Large intestine (tissue), 3 donors: Measurements from ENCODE around the gene FZD2. TPM values are rescaled to one million over a fixed set of nuclear protein-coding genes. Genes with fewer than 3 reads are reported as not detected.
"Not testable (repeated sequence)": the region's sequence is repeated elsewhere in the genome, so short reads cannot be mapped to it uniquely, and the experiment has no call there.

Source experiments
- DNase-seq, 2 donors: peaks; one replicate each; pipeline versions ENCODE4 v3.0.0 to v3.0.0-alpha.2; 2013
- H3K27ac ChIP-seq: one replicate; pipeline ENCODE4 v1.5.1; 2013; ENCODE audit warnings: low read length
- H3K27me3 ChIP-seq: 2 replicates; pipeline ENCODE4 v1.6.1; 2013; ENCODE audit warnings: low read length; ENCODE audit not compliant: control insufficient read depth, insufficient read depth
- H3K36me3 ChIP-seq: 2 replicates; pipeline ENCODE4 v1.6.1; 2013; ENCODE audit warnings: low read length; ENCODE audit not compliant: control insufficient read depth, insufficient read depth
- H3K4me1 ChIP-seq: one replicate; pipeline ENCODE4 v1.6.1; 2013; ENCODE audit warnings: low read length; ENCODE audit not compliant: control insufficient read depth, insufficient read depth
- H3K4me3 ChIP-seq: one replicate; pipeline ENCODE4 v1.5.1; 2013; ENCODE audit warnings: low read length
- H3K9me3 ChIP-seq: one replicate; pipeline ENCODE4 v1.6.1; 2013; ENCODE audit warnings: mild to moderate bottlenecking, low read depth, low read length, moderate library complexity; ENCODE audit not compliant: control insufficient read depth
- WGBS: methylation state at CpG from one replicate; pipeline ENCODE4 v1.1.5; 2013; ENCODE audit warnings: low lambda C conversion rate; ENCODE audit not compliant: insufficient coverage; 5-methylcytosine and 5-hydroxymethylcytosine counted together
- polyA plus RNA-seq: library from polyadenylated mRNA; unstranded; fragments of 120-200 nt; gene quantifications from one replicate; pipeline ENCODE4 v1.2.1, GENCODE V29; 2013

Gene FZD2
- polyA plus RNA-seq, 1 donor = 4.4 TPM

GRCh38 chr17:44578947-44579346 lies 21.7 kb downstream of the FZD2 start:
- peaks cover 12% of the 10 kb centered on the region for H3K27me3 ChIP-seq
- H3K36me3 ChIP-seq = no peaks in the 10 kb centered on the region
- no peaks in the 10 kb centered on the region for H3K4me1 ChIP-seq
- no peaks in the 10 kb centered on the region for H3K9me3 ChIP-seq
- H3K4me3 ChIP-seq = no peak overlapping the region
- no peak for DNase-seq
- H3K27ac ChIP-seq = no peak overlapping the region
- no CpG with 5 or more reads among the region's 4 CpGs for WGBS

- Histone ChIP-seq H3K4me3 (no peak overlapping the region), H3K36me3 (no peaks in the 10 kb centered on the region), H3K4me1 (no peaks in the 10 kb centered on the region), H3K27ac (no peak overlapping the region), H3K9me3 (no peaks in the 10 kb centered on the region), H3K27me3 (peaks cover 12% of the 10 kb centered on the region)
- no CpG with 5 or more reads among the region's 11 CpGs for WGBS
- no peak for DNase-seq
Observed at GRCh38 chr17:44581868-44582267, 24.6 kb downstream of the FZD2 start.

- Histone ChIP-seq H3K27me3 (peaks cover 9% of the 10 kb centered on the region), H3K27ac (no peak overlapping the region), H3K4me3 (no peak overlapping the region), H3K4me1 (peaks cover 2% of the 10 kb centered on the region), H3K36me3 (no peaks in the 10 kb centered on the region), H3K9me3 (no peaks in the 10 kb centered on the region)
- WGBS = 97% methylated on average over 6 of the region's 13 CpGs
- DNase-seq = no peak
Observed at GRCh38 chr17:44584443-44584842, 27.2 kb downstream of the FZD2 start.

- H3K27ac ChIP-seq = no peak overlapping the region
- H3K9me3 ChIP-seq = no peaks in the 10 kb centered on the region
- no peak for DNase-seq
- WGBS = no CpG with 5 or more reads among the region's 7 CpGs
- no peak overlapping the region for H3K4me3 ChIP-seq
- no peaks in the 10 kb centered on the region for H3K36me3 ChIP-seq
- H3K27me3 ChIP-seq = peaks cover 3% of the 10 kb centered on the region
- H3K4me1 ChIP-seq = peaks cover 2% of the 10 kb centered on the region
Observed at GRCh38 chr17:44585315-44585714, 28.0 kb downstream of the FZD2 start.

- Histone ChIP-seq H3K36me3 (no peaks in the 10 kb centered on the region), H3K9me3 (no peaks in the 10 kb centered on the region), H3K4me1 (peaks cover 2% of the 10 kb centered on the region), H3K27me3 (no peaks in the 10 kb centered on the region), H3K27ac (peak overlapping the region; percentile 42), H3K4me3 (no peak overlapping the region)
- 0% methylated on average over 1 of the region's 2 CpGs for WGBS
- peak; percentile 69 to 81 for DNase-seq
Observed at GRCh38 chr17:44587339-44587738, 30.1 kb downstream of the FZD2 start.

GRCh38 chr17:44589316-44590071 lies 32.2 kb downstream of the FZD2 start:
- H3K4me1 ChIP-seq = peaks cover 2% of the 10 kb centered on the region
- no peaks in the 10 kb centered on the region for H3K9me3 ChIP-seq
- H3K27ac ChIP-seq = no peak overlapping the region
- WGBS = no CpG with 5 or more reads among the region's 10 CpGs
- no peaks in the 10 kb centered on the region for H3K36me3 ChIP-seq
- no peak overlapping the region for H3K4me3 ChIP-seq
- DNase-seq = no peak
- H3K27me3 ChIP-seq = no peaks in the 10 kb centered on the region

- H3K9me3 ChIP-seq, H3K4me1 ChIP-seq, H3K36me3 ChIP-seq, H3K27ac ChIP-seq, H3K27me3 ChIP-seq, H3K4me3 ChIP-seq, DNase-seq: not testable (repeated sequence)
- no CpG with 5 or more reads among the region's 1 CpG for WGBS
Observed at GRCh38 chr17:44590072-44590462, 32.8 kb downstream of the FZD2 start.

GRCh38 chr17:44590762-44591161 lies 33.5 kb downstream of the FZD2 start:
- not testable (repeated sequence) for H3K36me3 ChIP-seq, H3K27ac ChIP-seq, H3K4me3 ChIP-seq, H3K27me3 ChIP-seq, H3K4me1 ChIP-seq, H3K9me3 ChIP-seq, DNase-seq
- no CpG with 5 or more reads among the region's 2 CpGs for WGBS

GRCh38 chr17:44591206-44591605 lies 33.9 kb downstream of the FZD2 start:
- DNase-seq = no peak
- Histone ChIP-seq H3K4me3 (no peak overlapping the region), H3K36me3 (no peaks in the 10 kb centered on the region), H3K27ac (no peak overlapping the region), H3K4me1 (peaks cover 2% of the 10 kb centered on the region), H3K27me3 (peaks cover 5% of the 10 kb centered on the region), H3K9me3 (no peaks in the 10 kb centered on the region)
- 59% methylated on average over 2 of the region's 4 CpGs for WGBS

GRCh38 chr17:44593156-44593555 lies 35.9 kb downstream of the FZD2 start:
- peaks cover 5% of the 10 kb centered on the region for H3K27me3 ChIP-seq
- no peak overlapping the region for H3K27ac ChIP-seq
- H3K4me1 ChIP-seq = no peaks in the 10 kb centered on the region
- H3K36me3 ChIP-seq = no peaks in the 10 kb centered on the region
- DNase-seq = no peak
- no peaks in the 10 kb centered on the region for H3K9me3 ChIP-seq
- WGBS = 80% methylated on average over 1 of the region's 6 CpGs
- H3K4me3 ChIP-seq = no peak overlapping the region

- Histone ChIP-seq H3K27me3 (peaks cover 5% of the 10 kb centered on the region), H3K27ac (no peak overlapping the region), H3K4me1 (no peaks in the 10 kb centered on the region), H3K36me3 (no peaks in the 10 kb centered on the region), H3K9me3 (no peaks in the 10 kb centered on the region), H3K4me3 (no peak overlapping the region)
- no peak for DNase-seq
- WGBS = no CpG with 5 or more reads among the region's 10 CpGs
Observed at GRCh38 chr17:44595216-44595775, 38.0 kb downstream of the FZD2 start.
